Glutamatergic neuron (in vitro differentiated cells): ENCODE results near the gene DNER. TPM values are rescaled to one million over a fixed set of nuclear protein-coding genes. Genes with fewer than 3 reads are reported as not detected.

Source experiments
- DNase-seq: peaks from one replicate; pipeline ENCODE4 v3.0.0; 2022
- H3K27ac Mint-ChIP-seq: one replicate; pipeline ENCODE4 v1.8.0; 2020; ENCODE audit warnings: mild to moderate bottlenecking, mixed read lengths, inconsistent platforms; ENCODE audit not compliant: unreplicated experiment
- H3K27me3 Mint-ChIP-seq: one replicate; pipeline ENCODE4 v1.8.0; 2020; ENCODE audit warnings: mild to moderate bottlenecking, moderate library complexity, mixed read lengths, inconsistent platforms; ENCODE audit not compliant: unreplicated experiment
- H3K36me3 Mint-ChIP-seq: one replicate; pipeline ENCODE4 v1.8.0; 2020; ENCODE audit warnings: mild to moderate bottlenecking, mixed read lengths, inconsistent platforms; ENCODE audit not compliant: unreplicated experiment
- H3K4me1 Mint-ChIP-seq: one replicate; pipeline ENCODE4 v1.8.0; 2020; ENCODE audit warnings: mild to moderate bottlenecking, low read depth, mixed read lengths, inconsistent platforms; ENCODE audit not compliant: unreplicated experiment
- H3K4me3 Mint-ChIP-seq: one replicate; pipeline ENCODE4 v1.8.0; 2020; ENCODE audit warnings: mild to moderate bottlenecking, mixed read lengths, inconsistent platforms; ENCODE audit not compliant: unreplicated experiment
- H3K9me3 Mint-ChIP-seq: one replicate; pipeline ENCODE4 v1.8.0; 2020; ENCODE audit warnings: mild to moderate bottlenecking, moderate library complexity, mixed read lengths, inconsistent platforms; ENCODE audit not compliant: unreplicated experiment
- CTCF ChIP-seq: fragments of 200-600 bp; sonication (generic); IDR thresholded peaks from one replicate; pipeline ENCODE4 v1.5.0; 2021; ENCODE audit not compliant: partially characterized antibody, unreplicated experiment
- total RNA-seq: library from RNA; stranded (reverse); fragmentation: NEBNext Ultra II Directional; extraction: Animal tissue kit (Norgen Biotek cat#: 25700); gene quantifications from one replicate; pipeline ENCODE4 v1.2.1, GENCODE V29; 2021; ENCODE audit not compliant: unreplicated experiment

DNER gene
- total RNA-seq, 1 donor from 2014 or later, result 36.0 TPM

- no peak for DNase-seq
- peaks cover 9% of the 10 kb centered on the region for H3K9me3 Mint-ChIP-seq
- H3K36me3 Mint-ChIP-seq, result peaks cover 14% of the 10 kb centered on the region
- H3K4me3 Mint-ChIP-seq, result no peak overlapping the region
- peak overlapping the region; percentile 53 for H3K27ac Mint-ChIP-seq
- H3K27me3 Mint-ChIP-seq, result peaks cover 6% of the 10 kb centered on the region
- TF ChIP-seq CTCF, result no peak
- H3K4me1 Mint-ChIP-seq, result peaks cover 20% of the 10 kb centered on the region
Measured at GRCh38 chr2:229733611-229734245, 19.4 kb upstream of the DNER start.

DNA sequence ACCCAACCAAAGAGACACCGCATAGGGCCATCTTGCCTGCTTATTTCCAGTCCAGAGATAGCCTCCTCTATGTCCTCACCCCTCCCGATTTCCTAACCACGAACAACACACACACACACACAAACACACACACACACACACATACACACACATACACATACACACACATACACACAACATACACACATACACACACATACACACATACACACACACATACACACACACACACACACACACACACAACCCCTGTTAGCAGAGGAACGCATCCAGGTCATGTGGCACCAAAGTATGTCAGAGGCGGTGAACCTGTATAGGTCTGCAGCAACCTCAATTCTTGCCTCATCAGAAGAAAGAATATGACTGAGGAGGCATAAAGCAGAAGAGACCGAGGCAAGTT lies 18.5 kb upstream of the DNER start:
- Mint-ChIP-seq H3K27me3 (peaks cover 6% of the 10 kb centered on the region), H3K4me3 (peak overlapping the region; percentile 23), H3K9me3 (peaks cover 6% of the 10 kb centered on the region), H3K4me1 (peaks cover 20% of the 10 kb centered on the region), H3K36me3 (peaks cover 11% of the 10 kb centered on the region), H3K27ac (peak overlapping the region; percentile 68)
- TF ChIP-seq CTCF, result no peak
- DNase-seq, result no peak

- no peak for DNase-seq
- peaks cover 2% of the 10 kb centered on the region for H3K27me3 Mint-ChIP-seq
- no peak overlapping the region for H3K4me3 Mint-ChIP-seq
- peaks cover 20% of the 10 kb centered on the region for H3K4me1 Mint-ChIP-seq
- H3K27ac Mint-ChIP-seq, result no peak overlapping the region
- peaks cover 2% of the 10 kb centered on the region for H3K9me3 Mint-ChIP-seq
- TF ChIP-seq CTCF, result no peak
- H3K36me3 Mint-ChIP-seq, result peaks cover 2% of the 10 kb centered on the region
Measured at GRCh38 chr2:229731916-229732315, 17.6 kb upstream of the DNER start.

DNA sequence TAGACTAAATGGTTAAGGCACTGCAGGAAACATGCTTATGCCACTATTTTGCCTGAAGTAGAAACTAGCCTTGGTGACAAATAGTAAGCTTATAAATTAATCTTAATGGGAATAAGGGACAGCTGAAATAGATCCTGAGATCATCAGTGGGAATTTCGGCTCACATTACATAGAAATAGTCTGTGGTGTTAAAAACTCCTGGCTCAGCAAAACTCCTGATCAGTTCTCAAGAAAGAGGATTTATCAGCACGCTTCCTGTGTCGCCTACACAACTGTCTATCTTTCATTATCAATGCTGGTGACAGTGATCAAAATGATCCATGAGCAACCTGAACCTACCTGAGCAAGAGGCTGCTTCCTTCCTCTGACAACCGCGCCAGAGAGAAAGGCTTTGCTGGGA lies 17.0 kb upstream of the DNER start:
- Mint-ChIP-seq H3K4me1 (peaks cover 20% of the 10 kb centered on the region), H3K27ac (no peak overlapping the region), H3K4me3 (no peak overlapping the region), H3K27me3 (no peaks in the 10 kb centered on the region), H3K36me3 (no peaks in the 10 kb centered on the region), H3K9me3 (no peaks in the 10 kb centered on the region)
- DNase-seq, result no peak
- no peak for TF ChIP-seq CTCF

DNA sequence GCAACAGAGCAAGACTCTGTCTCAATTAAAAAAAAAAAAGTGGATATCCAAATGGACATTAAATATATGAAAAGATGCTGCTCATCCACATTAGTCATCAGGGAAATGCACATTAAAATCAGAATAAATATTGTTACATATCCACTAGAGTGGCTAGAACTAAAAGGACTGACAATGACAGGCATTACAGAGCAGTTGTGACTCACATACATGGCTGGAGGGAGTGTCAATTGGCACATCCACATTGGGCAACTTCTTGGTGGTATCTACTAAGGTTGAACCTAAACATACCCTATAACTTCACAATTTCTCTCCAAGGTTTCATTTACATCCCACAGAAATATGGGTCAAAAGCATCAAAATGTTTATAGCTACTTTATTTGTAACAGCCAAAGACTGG lies 14.0 kb upstream of the DNER start:
- no peak overlapping the region for H3K4me3 Mint-ChIP-seq
- H3K27ac Mint-ChIP-seq, result no peak overlapping the region
- no peak for DNase-seq
- H3K27me3 Mint-ChIP-seq, result no peaks in the 10 kb centered on the region
- no peaks in the 10 kb centered on the region for H3K36me3 Mint-ChIP-seq
- no peak for TF ChIP-seq CTCF
- peaks cover 1% of the 10 kb centered on the region for H3K9me3 Mint-ChIP-seq
- peaks cover 7% of the 10 kb centered on the region for H3K4me1 Mint-ChIP-seq
